Activated CD8-positive, alpha-beta T cell treated with anti-CD3 and anti-CD28 coated beads for 36 hours (primary cell): Measurements from ENCODE around the gene AMBN. TPM values are rescaled to one million over a fixed set of nuclear protein-coding genes. Genes with fewer than 3 reads are reported as not detected.

Experiments used
- ATAC-seq: fragments of 200-7000 bp; cut with Tn5 transposase; one replicate; pipeline ENCODE4 v1.10.0; 2021; ENCODE audit warnings: mild to moderate bottlenecking, moderate library complexity
- CTCF ChIA-PET: fragments of 350-600 bp; sonication (Branson Sonifier 250); formaldehyde crosslinking; loops from one replicate; lab custom pipeline; 2021; ENCODE audit warnings: antibody characterized with exemption; lab: Charles Lee
- POLR2A ChIA-PET: fragments of 350-600 bp; sonication (Branson Sonifier 250); formaldehyde crosslinking; loops from one replicate; lab custom pipeline; 2021; ENCODE audit warnings: antibody characterized with exemption; lab: Charles Lee
- DNase-seq: peaks from one replicate; pipeline ENCODE4 v3.0.0-alpha.2; 2020
- H3K27ac Mint-ChIP-seq: one replicate; pipeline ENCODE4 v1.8.0; 2021; ENCODE audit warnings: mild to moderate bottlenecking, mixed read lengths
- H3K27me3 Mint-ChIP-seq: one replicate; pipeline ENCODE4 v1.8.0; 2021; ENCODE audit warnings: mixed read lengths
- H3K36me3 Mint-ChIP-seq: one replicate; pipeline ENCODE4 v1.8.0; 2021; ENCODE audit warnings: low read depth, mixed read lengths
- H3K4me1 Mint-ChIP-seq: one replicate; pipeline ENCODE4 v1.8.0; 2021; ENCODE audit warnings: low read depth, mixed read lengths
- H3K4me3 Mint-ChIP-seq: one replicate; pipeline ENCODE4 v1.8.0; 2021; ENCODE audit warnings: mild to moderate bottlenecking, moderate library complexity, mixed read lengths
- H3K9me3 Mint-ChIP-seq: one replicate; pipeline ENCODE4 v1.8.0; 2021; ENCODE audit warnings: mixed read lengths
- intact Hi-C: fragments of 100-400 bp; cut with micrococcal nuclease; formaldehyde crosslinking; loops from one replicate; pipeline ENCODE4 v1.10.0; 2022
- total RNA-seq, 2 experiments: library from RNA; stranded (reverse); gene quantifications; one replicate each; pipeline ENCODE4 v1.2.3, GENCODE V29; 2021
- TF ChIP-seq, protein P1 (sequence below): fragments of 200-600 bp; IDR thresholded peaks from one replicate; pipeline ENCODE4 v1.8.0; 2022; ENCODE audit warnings: antibody characterized with exemption, mild to moderate bottlenecking

AMBN gene
- total RNA-seq, 2 experiments from 2014 or later, result not detected

DNA sequence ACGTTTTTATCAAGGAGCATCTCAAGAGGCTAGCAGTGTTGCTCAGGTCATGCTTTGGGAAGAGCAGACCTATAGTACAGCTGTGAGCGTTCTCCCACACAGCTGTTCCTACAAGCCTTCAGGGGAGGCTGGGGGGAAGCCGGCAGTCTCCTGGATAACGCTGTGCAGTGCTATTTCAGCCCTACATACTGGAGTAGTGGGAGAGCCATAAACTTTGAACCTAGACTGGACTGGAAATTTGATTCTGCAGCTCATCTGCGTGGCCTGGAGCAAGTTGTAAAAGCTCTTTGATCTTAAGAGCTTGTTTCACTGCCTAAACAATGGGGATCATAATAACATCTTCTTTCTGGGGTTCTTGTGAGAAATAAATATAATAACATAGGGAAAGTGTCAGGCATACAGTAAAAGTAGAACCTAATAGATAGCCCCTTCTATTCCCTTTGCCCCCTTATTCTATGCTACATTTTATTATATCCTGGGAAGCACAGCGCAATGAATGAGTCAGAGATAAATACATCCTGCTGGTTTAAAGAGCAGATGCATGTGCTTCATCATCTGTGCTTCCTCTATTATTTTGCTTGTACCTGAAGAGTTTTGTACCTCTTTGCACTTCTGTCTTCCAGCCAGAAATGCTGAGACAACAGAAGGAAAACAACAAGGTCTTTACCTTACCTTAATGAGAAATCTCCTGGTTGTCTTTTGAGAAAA lies 14.7 kb upstream of the AMBN start:
- Mint-ChIP-seq H3K4me1 (no peaks in the 10 kb centered on the region), H3K27ac (no peak overlapping the region), H3K27me3 (peaks cover 3% of the 10 kb centered on the region), H3K4me3 (no peak overlapping the region), H3K9me3 (no peaks in the 10 kb centered on the region), H3K36me3 (no peaks in the 10 kb centered on the region)
- DNase-seq (no peak), ATAC-seq (no peak)
- intact Hi-C loops, result no loop called here
- POLR2A ChIA-PET, result no interaction called here
- CTCF ChIA-PET, result interaction anchor here (0.7 kb wide), 1 partner anchor 18 kb away, joined by 3 read pairs; no protein-coding TSS in a partner anchor
- TF ChIP-seq, protein P1, sequence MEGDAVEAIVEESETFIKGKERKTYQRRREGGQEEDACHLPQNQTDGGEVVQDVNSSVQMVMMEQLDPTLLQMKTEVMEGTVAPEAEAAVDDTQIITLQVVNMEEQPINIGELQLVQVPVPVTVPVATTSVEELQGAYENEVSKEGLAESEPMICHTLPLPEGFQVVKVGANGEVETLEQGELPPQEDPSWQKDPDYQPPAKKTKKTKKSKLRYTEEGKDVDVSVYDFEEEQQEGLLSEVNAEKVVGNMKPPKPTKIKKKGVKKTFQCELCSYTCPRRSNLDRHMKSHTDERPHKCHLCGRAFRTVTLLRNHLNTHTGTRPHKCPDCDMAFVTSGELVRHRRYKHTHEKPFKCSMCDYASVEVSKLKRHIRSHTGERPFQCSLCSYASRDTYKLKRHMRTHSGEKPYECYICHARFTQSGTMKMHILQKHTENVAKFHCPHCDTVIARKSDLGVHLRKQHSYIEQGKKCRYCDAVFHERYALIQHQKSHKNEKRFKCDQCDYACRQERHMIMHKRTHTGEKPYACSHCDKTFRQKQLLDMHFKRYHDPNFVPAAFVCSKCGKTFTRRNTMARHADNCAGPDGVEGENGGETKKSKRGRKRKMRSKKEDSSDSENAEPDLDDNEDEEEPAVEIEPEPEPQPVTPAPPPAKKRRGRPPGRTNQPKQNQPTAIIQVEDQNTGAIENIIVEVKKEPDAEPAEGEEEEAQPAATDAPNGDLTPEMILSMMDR, result no peak

DNA sequence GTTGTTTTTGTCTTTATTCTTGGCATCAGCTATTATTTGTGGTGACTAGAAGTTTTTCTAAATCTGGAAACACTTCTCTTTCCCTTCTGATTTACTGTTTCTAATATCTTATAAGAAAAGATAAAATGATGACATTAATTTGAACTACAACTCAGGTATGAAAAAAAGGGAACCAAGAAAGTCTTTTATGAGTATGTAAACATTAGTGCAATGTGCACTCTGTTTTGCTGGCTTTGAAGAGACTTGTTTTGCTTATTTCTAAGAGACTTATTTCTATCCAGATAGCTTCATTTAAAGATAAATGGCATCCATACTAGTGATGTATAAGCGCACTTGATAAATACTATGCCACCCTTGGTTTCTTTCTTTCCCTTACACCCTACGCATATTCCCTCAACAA lies 10.1 kb upstream of the AMBN start:
- Mint-ChIP-seq H3K36me3 (no peaks in the 10 kb centered on the region), H3K4me1 (no peaks in the 10 kb centered on the region), H3K4me3 (no peak overlapping the region), H3K27ac (no peak overlapping the region), H3K9me3 (no peaks in the 10 kb centered on the region), H3K27me3 (peaks cover 1% of the 10 kb centered on the region)
- CTCF ChIA-PET, result no interaction called here
- TF ChIP-seq, protein P1, result no peak
- intact Hi-C loops, result no loop called here
- no peak for ATAC-seq
- DNase-seq, result no peak
- POLR2A ChIA-PET, result interaction anchor here (0.6 kb wide), 2 partner anchors 379 to 1116 kb away, joined by 4 read pairs; no protein-coding TSS in a partner anchor

DNA sequence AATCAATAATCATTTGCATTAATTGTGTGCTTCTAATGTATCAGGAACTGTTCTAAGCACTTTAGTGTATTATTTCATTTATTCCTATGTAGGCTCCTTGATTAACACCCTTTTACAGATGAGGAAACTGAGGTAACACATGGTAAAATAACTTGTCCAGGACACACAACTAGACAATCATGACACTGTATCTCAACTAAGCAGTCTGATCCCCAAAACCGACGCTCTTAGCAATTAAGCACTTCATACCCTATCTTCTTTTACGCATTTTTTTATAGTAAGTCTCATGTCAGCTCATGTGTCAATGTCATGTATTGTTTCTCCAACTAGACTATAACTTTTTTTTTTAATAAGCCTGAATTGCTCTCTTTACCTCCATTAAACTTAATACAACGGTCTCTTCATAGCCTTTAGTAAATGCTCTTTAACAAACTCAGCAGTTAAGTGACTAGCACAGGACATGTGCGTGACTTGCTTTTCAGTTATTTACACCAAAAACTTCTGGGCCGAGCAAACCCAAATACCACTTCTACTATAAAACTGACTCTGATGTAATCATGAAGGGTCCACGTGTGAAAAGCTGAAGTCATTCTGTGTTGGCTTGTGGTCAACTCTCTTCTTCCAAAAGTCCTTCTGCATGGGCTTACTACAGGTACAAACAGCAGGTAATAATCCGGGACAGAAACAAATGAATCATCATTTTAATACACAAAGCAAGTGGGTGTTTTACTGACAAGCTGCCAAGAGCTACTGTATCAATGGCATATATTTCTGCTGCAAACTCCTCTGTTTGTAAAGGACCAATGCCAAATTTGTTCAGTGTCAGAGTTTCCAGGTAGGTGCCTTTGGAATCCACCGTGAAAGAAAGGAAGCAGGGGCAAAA lies 7.9 kb upstream of the AMBN start:
- no peak overlapping the region for H3K27ac Mint-ChIP-seq
- no peak for ATAC-seq
- ChIA-PET CTCF (interaction anchor here (0.6 kb wide), 1 partner anchor 1848 kb away, joined by 3 read pairs; no protein-coding TSS in a partner anchor), POLR2A (no interaction called here)
- H3K9me3 Mint-ChIP-seq, result no peaks in the 10 kb centered on the region
- intact Hi-C loops, result no loop called here
- DNase-seq, result no peak
- H3K27me3 Mint-ChIP-seq, result no peaks in the 10 kb centered on the region
- no peaks in the 10 kb centered on the region for H3K36me3 Mint-ChIP-seq
- TF ChIP-seq, protein P1, result no peak
- no peak overlapping the region for H3K4me3 Mint-ChIP-seq
- H3K4me1 Mint-ChIP-seq, result no peaks in the 10 kb centered on the region

DNA sequence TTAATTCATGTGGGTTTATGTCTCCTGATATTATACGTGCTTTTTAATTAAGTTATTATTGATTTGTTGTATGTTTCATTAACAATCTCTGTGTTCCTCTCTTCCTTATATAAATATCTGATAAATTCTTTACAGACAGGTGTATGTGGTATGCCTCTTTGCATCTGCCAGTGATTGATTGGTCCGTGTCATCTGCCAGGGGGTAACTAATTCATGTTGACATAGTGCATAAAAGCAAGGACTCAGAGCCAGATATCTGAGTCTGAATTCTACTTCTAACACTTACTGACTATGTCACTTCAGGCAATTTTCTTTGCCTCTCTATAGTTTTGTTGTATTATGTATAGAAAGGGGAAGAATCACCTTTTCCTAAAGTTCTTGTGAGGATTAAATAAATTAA lies 5.2 kb upstream of the AMBN start:
- H3K4me3 Mint-ChIP-seq, result no peak overlapping the region
- no peaks in the 10 kb centered on the region for H3K4me1 Mint-ChIP-seq
- H3K9me3 Mint-ChIP-seq, result no peaks in the 10 kb centered on the region
- CTCF ChIA-PET, result no interaction called here
- no peak overlapping the region for H3K27ac Mint-ChIP-seq
- TF ChIP-seq, protein P1, result no peak
- H3K36me3 Mint-ChIP-seq, result no peaks in the 10 kb centered on the region
- H3K27me3 Mint-ChIP-seq, result no peaks in the 10 kb centered on the region
- no peak for DNase-seq
- intact Hi-C loops, result no loop called here
- POLR2A ChIA-PET, result no interaction called here
- ATAC-seq, result no peak

DNA sequence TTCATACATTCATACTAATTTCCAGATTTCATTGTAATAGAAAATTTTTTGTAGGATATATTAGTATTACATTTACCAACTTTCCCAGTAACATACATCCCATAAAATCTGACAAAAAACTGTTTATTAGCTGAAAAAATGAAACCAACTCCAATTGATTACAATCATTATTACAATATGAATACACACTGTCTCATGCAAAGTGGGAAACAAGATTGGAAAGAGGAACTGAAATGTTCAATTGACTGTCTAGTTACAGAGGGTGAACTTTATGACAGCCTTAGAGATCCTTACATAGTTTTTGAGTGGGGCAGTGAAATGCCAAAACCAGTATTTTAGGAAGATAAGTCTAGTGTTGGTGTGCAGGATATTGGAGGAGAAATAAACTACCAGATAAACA lies 2.3 kb upstream of the AMBN start:
- Mint-ChIP-seq H3K9me3 (no peaks in the 10 kb centered on the region), H3K27ac (no peak overlapping the region), H3K27me3 (no peaks in the 10 kb centered on the region), H3K4me1 (no peaks in the 10 kb centered on the region), H3K4me3 (no peak overlapping the region), H3K36me3 (no peaks in the 10 kb centered on the region)
- ATAC-seq (no peak), DNase-seq (no peak)
- intact Hi-C loops, result no loop called here
- POLR2A ChIA-PET, result no interaction called here
- TF ChIP-seq, protein P1, result no peak
- CTCF ChIA-PET, result interaction anchor here (1.3 kb wide), 1 partner anchor 12 kb away, joined by 4 read pairs; no protein-coding TSS in a partner anchor
